H1 (cell line): Measurements from ENCODE around the gene LIN54. TPM values are rescaled to one million over a fixed set of nuclear protein-coding genes. Genes with fewer than 3 reads are reported as not detected.

Experiments
- CTCF ChIA-PET: fragments of 300-600 bp; sonication (Branson Sonifier 250); formaldehyde crosslinking; loops from one replicate; lab custom pipeline; 2021; ENCODE audit not compliant: partially characterized antibody; lab: Charles Lee
- POLR2A ChIA-PET: fragments of 300-600 bp; sonication (Branson Sonifier 250); formaldehyde crosslinking; loops from one replicate; lab custom pipeline; 2021; ENCODE audit warnings: inconsistent platforms; ENCODE audit not compliant: partially characterized antibody; lab: Charles Lee
- DNase-seq, 2 experiments: peaks; one replicate each; pipeline versions ENCODE4 v3.0.0 to v3.0.0-alpha.2; 2010 to 2022; ENCODE audit warnings: low spot score in 2 of 2, low read depth in 1 of 2, mixed read lengths in 1 of 2
- FAIRE-seq: peaks from 2 replicates; lab custom pipeline; 2011; peaks lifted over from hg19 to GRCh38; lab: Jason Lieb, UNC
- H2AFZ ChIP-seq: 2 replicates; pipeline ENCODE4 v1.8.1; 2012; ENCODE audit warnings: low read length, inconsistent platforms
- H2AK5ac ChIP-seq: 2 replicates; pipeline ENCODE4 v1.6.1; 2013; ENCODE audit warnings: low read depth, low read length
- H2BK120ac ChIP-seq: replicated peaks from 2 replicates; pipeline ENCODE3; 2013; ENCODE audit warnings: low read depth, low read length, inconsistent platforms
- H2BK12ac ChIP-seq: 2 replicates; pipeline ENCODE4 v1.6.1; 2013; ENCODE audit warnings: low read depth, low read length
- H2BK15ac ChIP-seq: 2 replicates; pipeline ENCODE4 v1.6.1; 2013; ENCODE audit warnings: low read length
- H2BK20ac ChIP-seq: 2 replicates; pipeline ENCODE4 v1.6.1; 2013; ENCODE audit warnings: low read length
- H2BK5ac ChIP-seq: 2 replicates; pipeline ENCODE4 v1.6.1; 2013; ENCODE audit warnings: low read depth, low read length
- H3K14ac ChIP-seq: 2 replicates; pipeline ENCODE4 v1.6.1; 2013; ENCODE audit warnings: inconsistent platforms; ENCODE audit not compliant: insufficient read length
- H3K18ac ChIP-seq: 2 replicates; pipeline ENCODE4 v1.6.1; 2013; ENCODE audit warnings: low read length; ENCODE audit errors: extremely low read depth
- H3K23ac ChIP-seq: 2 replicates; pipeline ENCODE4 v1.6.1; 2013; ENCODE audit warnings: inconsistent platforms; ENCODE audit not compliant: insufficient read length
- H3K23me2 ChIP-seq: 2 replicates; pipeline ENCODE4 v1.6.1; 2013; ENCODE audit warnings: low read depth, low read length
- H3K27ac ChIP-seq: 2 replicates; pipeline ENCODE4 v1.6.1; 2011; ENCODE audit warnings: low read depth, low read length, inconsistent platforms
- H3K27me3 ChIP-seq, 4 experiments: replicated peaks in 1 of 4; 1 replicate in 1 of 4; 2 replicates in 3 of 4; pipeline versions ENCODE4 v1.6.1 to v1.8.1; 2011 to 2013; ENCODE audit warnings: low read length in 3 of 4, mild to moderate bottlenecking in 3 of 4, inconsistent platforms in 2 of 4, mixed read lengths in 2 of 4, moderate library complexity in 1 of 4; ENCODE audit not compliant: control insufficient read depth in 3 of 4, insufficient read depth in 3 of 4; ENCODE audit errors: extremely low read depth in 1 of 4
- H3K36me3 ChIP-seq, 4 experiments: 2 replicates each; pipeline versions ENCODE4 v1.6.1 to v1.8.1; 2011 to 2013; ENCODE audit warnings: mild to moderate bottlenecking in 4 of 4, low read length in 3 of 4, moderate library complexity in 2 of 4, control low read depth in 1 of 4, inconsistent platforms in 1 of 4; ENCODE audit not compliant: insufficient read depth in 4 of 4, control insufficient read depth in 2 of 4
- H3K4ac ChIP-seq: replicated peaks from 2 replicates; pipeline ENCODE3; 2013; ENCODE audit warnings: low read length, low read depth, mixed read lengths, inconsistent platforms; ENCODE audit not compliant: insufficient read length
- H3K4me1 ChIP-seq, 4 experiments: replicated peaks in 1 of 4; 1 replicate in 1 of 4; 2 replicates in 3 of 4; pipeline versions ENCODE4 v1.6.1 to v1.8.1; 2011 to 2013; ENCODE audit warnings: low read length in 3 of 4, inconsistent platforms in 2 of 4, mixed read lengths in 1 of 4; ENCODE audit not compliant: insufficient read depth in 4 of 4, control insufficient read depth in 3 of 4
- H3K4me2 ChIP-seq, 2 experiments: 2 replicates each; pipeline versions ENCODE4 v1.6.1 to v1.8.1; 2011 to 2013; ENCODE audit warnings: low read depth in 2 of 2, low read length in 2 of 2, control low read depth in 1 of 2, inconsistent platforms in 1 of 2, mild to moderate bottlenecking in 1 of 2; ENCODE audit not compliant: insufficient read depth in 1 of 2
- H3K4me3 ChIP-seq, 4 experiments: fragments of 200-600, 300-600 bp in 1 of 4; sonication (generic), shearing (Covaris generic), sonication (Bioruptor Twin) in 1 of 4; 2 replicates each; pipeline versions ENCODE4 v1.5.1 to v1.8.1; 2011 to 2016; ENCODE audit warnings: low read length in 4 of 4, low read depth in 3 of 4, control low read depth in 2 of 4, inconsistent platforms in 2 of 4, mild to moderate bottlenecking in 2 of 4, mixed read lengths in 1 of 4, moderate library complexity in 1 of 4; ENCODE audit not compliant: insufficient read depth in 2 of 4; ENCODE audit errors: extremely low read depth in 1 of 4
- H3K56ac ChIP-seq: replicated peaks from 2 replicates; pipeline ENCODE3; 2013; ENCODE audit warnings: low read depth, mild to moderate bottlenecking, mixed read lengths, low read length, inconsistent platforms; ENCODE audit not compliant: insufficient read length
- H3K79me1 ChIP-seq: 2 replicates; pipeline ENCODE4 v1.6.1; 2013; ENCODE audit warnings: low read depth, low read length, control low read depth
- H3K79me2 ChIP-seq, 2 experiments: 2 replicates each; pipeline versions ENCODE4 v1.6.1 to v1.8.1; 2012 to 2013; ENCODE audit warnings: low read length in 2 of 2, mild to moderate bottlenecking in 2 of 2, inconsistent platforms in 1 of 2; ENCODE audit not compliant: insufficient read depth in 2 of 2, control insufficient read depth in 1 of 2
- H3K9ac ChIP-seq, 4 experiments: replicated peaks in 1 of 4; 1 replicate in 1 of 4; 2 replicates in 3 of 4; pipeline versions ENCODE4 v1.6.1 to v1.8.1; 2011 to 2013; ENCODE audit warnings: low read depth in 3 of 4, low read length in 3 of 4, control low read depth in 2 of 4, mild to moderate bottlenecking in 2 of 4, moderate library complexity in 2 of 4, inconsistent platforms in 1 of 4; ENCODE audit errors: extremely low read depth in 1 of 4
- H3K9me3 ChIP-seq, 2 experiments: 2 replicates each; pipeline versions ENCODE4 v1.6.1 to v1.8.1; 2012 to 2013; ENCODE audit warnings: mild to moderate bottlenecking in 2 of 2, moderate library complexity in 2 of 2, control low read depth in 1 of 2, inconsistent platforms in 1 of 2, low read depth in 1 of 2, low read length in 1 of 2, mixed read lengths in 1 of 2; ENCODE audit not compliant: insufficient read depth in 2 of 2
- H4K20me1 ChIP-seq, 2 experiments: replicated peaks in 1 of 2; 2 replicates each; pipeline versions ENCODE3 to v1.8.1; 2011 to 2013; ENCODE audit warnings: inconsistent platforms in 2 of 2, low read length in 2 of 2, mild to moderate bottlenecking in 1 of 2; ENCODE audit not compliant: insufficient read depth in 2 of 2, control insufficient read depth in 1 of 2
- H4K5ac ChIP-seq: 2 replicates; pipeline ENCODE4 v1.6.1; 2013; ENCODE audit warnings: low read length, low read depth, mixed read lengths, inconsistent platforms; ENCODE audit not compliant: insufficient read length
- H4K8ac ChIP-seq: 2 replicates; pipeline ENCODE4 v1.8.0; 2013; ENCODE audit warnings: mild to moderate bottlenecking, moderate library complexity, low read length, inconsistent platforms; ENCODE audit not compliant: insufficient read depth; ENCODE audit errors: extremely low read depth
- H4K91ac ChIP-seq: replicated peaks from 2 replicates; pipeline ENCODE3; 2013; ENCODE audit warnings: low read length, mixed read lengths, inconsistent platforms; ENCODE audit not compliant: insufficient read length
- JUN ChIP-seq: IDR thresholded peaks from 2 replicates; pipeline ENCODE4 v1.6.1; 2011; ENCODE audit warnings: low read depth, mild to moderate bottlenecking, improper control_type of control experiment, low read length
- JUND ChIP-seq: IDR thresholded peaks from 2 replicates; pipeline ENCODE4 v1.6.1; 2011; ENCODE audit warnings: mild to moderate bottlenecking, improper control_type of control experiment, low read length
- MAFK ChIP-seq: IDR thresholded peaks from 2 replicates; pipeline ENCODE4 v1.6.1; 2012; ENCODE audit warnings: low read depth, mild to moderate bottlenecking, improper control_type of control experiment, low read length
- WGBS, 2 experiments: shearing (Covaris generic) in 1 of 2; methylation state at CpG; one replicate each; pipeline versions ENCODE4 v1.1.6 to v1.1.7; 2013 to 2015; ENCODE audit warnings: low lambda C conversion rate in 2 of 2, mixed read lengths in 2 of 2, inconsistent platforms in 1 of 2, low coverage in 1 of 2, missing lambda C conversion rate in 1 of 2; ENCODE audit not compliant: insufficient replicate concordance in 2 of 2, insufficient coverage in 1 of 2, insufficient read length in 1 of 2; ENCODE audit errors: extremely low coverage in 1 of 2, missing lambda C conversion rate in 1 of 2; 5-methylcytosine and 5-hydroxymethylcytosine counted together
- polyA plus RNA-seq, 7 experiments: library from polyadenylated mRNA; depleted of rRNA in 3 of 7; stranded (reverse) in 5 of 7; unstranded in 2 of 7; fragments of >200 nt in 5 of 7; fragments of 200-250 nt in 2 of 7; gene quantifications; 1 replicate in 5 of 7; 2 replicates in 1 of 7; 4 replicates in 1 of 7; pipeline versions ENCODE4 v1.2.1 to v1.2.3, GENCODE V29; 2011 to 2013; ENCODE audit warnings: missing spikeins in 2 of 7, mixed read lengths in 2 of 7
- total RNA-seq: library from RNA; stranded (reverse); fragmentation: NEBNext Ultra II Directional; extraction: Animal tissue kit (Norgen Biotek cat#: 25700); gene quantifications from 2 replicates; pipeline ENCODE4 v1.2.1, GENCODE V29; 2021

Gene LIN54
- total and polyA plus RNA-seq, 2 of the 8 experiments (the other 6 are each of a cell fraction or from before 2014, with no cell fraction given): 5.7 to 11.1 TPM

GRCh38 chr4:82886147-82886942 is 124.3 kb downstream of the LIN54 start:
- H3K4ac ChIP-seq: no peak overlapping the region
- no peaks in the 10 kb centered on the region for H3K4me1 ChIP-seq
- no peaks in the 10 kb centered on the region for H3K9me3 ChIP-seq
- H2AFZ ChIP-seq: no peak overlapping the region
- no peak overlapping the region for H3K9ac ChIP-seq
- no peaks in the 10 kb centered on the region; a peak in 1 of 8 replicates for H3K36me3 ChIP-seq
- H4K91ac ChIP-seq: no peak overlapping the region
- no peak overlapping the region for H2BK20ac ChIP-seq
- TF ChIP-seq MAFK: no peak
- TF ChIP-seq JUN: no peak
- no peak for TF ChIP-seq JUND
- no peak overlapping the region for H3K18ac ChIP-seq
- H3K27ac ChIP-seq: no peak overlapping the region
- H2BK5ac ChIP-seq: no peak overlapping the region
- ChIA-PET CTCF (no interaction called here), POLR2A (interaction anchor here (0.9 to 9.1 kb wide), 3 partner anchors 9 to 15 kb away, joined by 4 to 86 read pairs (median 8); partner anchors contain the start of gene THAP9)
- H3K4me2 ChIP-seq: no peak overlapping the region
- no peaks in the 10 kb centered on the region; the same call in 1 of the 2 replicates for H3K23me2 ChIP-seq
- DNase-seq (no peak), FAIRE-seq (no peak)
- H3K79me1 ChIP-seq: 0 out of 2 replicates have a peak, but pooled peaks cover 2% of the 10 kb centered on the region
- no peak overlapping the region for H2BK15ac ChIP-seq
- H3K56ac ChIP-seq: no peak overlapping the region
- no peak overlapping the region for H2BK120ac ChIP-seq
- H4K8ac ChIP-seq: no peak overlapping the region
- H3K27me3 ChIP-seq: no peaks in the 10 kb centered on the region
- no peak overlapping the region for H3K4me3 ChIP-seq
- no peak overlapping the region for H4K5ac ChIP-seq
- H2BK12ac ChIP-seq: no peak overlapping the region
- H4K20me1 ChIP-seq: peaks cover 0 to 2% of the 10 kb centered on the region in 2 experiments
- H3K79me2 ChIP-seq: peaks cover 5 to 90% of the 10 kb centered on the region in 2 experiments
- H2AK5ac ChIP-seq: no peak overlapping the region
- H3K23ac ChIP-seq: no peak overlapping the region
- WGBS, 2 experiments: 90% methylated on average over 5 of the region's 5 CpGs; no CpG with 5 or more reads in 1 of the 2 experiments
- no peak overlapping the region for H3K14ac ChIP-seq
